ENCODE measurements around the gene PLEKHM3. TPM values are rescaled to one million over a fixed set of nuclear protein-coding genes. Genes with fewer than 3 reads are reported as not detected.

Gene PLEKHM3
- total RNA-seq, result 10 to 100 TPM in 5 of 8 experiments, 1 to 10 TPM in 3; 8.6 to 20.5 (median 12.5) TPM

DNA sequence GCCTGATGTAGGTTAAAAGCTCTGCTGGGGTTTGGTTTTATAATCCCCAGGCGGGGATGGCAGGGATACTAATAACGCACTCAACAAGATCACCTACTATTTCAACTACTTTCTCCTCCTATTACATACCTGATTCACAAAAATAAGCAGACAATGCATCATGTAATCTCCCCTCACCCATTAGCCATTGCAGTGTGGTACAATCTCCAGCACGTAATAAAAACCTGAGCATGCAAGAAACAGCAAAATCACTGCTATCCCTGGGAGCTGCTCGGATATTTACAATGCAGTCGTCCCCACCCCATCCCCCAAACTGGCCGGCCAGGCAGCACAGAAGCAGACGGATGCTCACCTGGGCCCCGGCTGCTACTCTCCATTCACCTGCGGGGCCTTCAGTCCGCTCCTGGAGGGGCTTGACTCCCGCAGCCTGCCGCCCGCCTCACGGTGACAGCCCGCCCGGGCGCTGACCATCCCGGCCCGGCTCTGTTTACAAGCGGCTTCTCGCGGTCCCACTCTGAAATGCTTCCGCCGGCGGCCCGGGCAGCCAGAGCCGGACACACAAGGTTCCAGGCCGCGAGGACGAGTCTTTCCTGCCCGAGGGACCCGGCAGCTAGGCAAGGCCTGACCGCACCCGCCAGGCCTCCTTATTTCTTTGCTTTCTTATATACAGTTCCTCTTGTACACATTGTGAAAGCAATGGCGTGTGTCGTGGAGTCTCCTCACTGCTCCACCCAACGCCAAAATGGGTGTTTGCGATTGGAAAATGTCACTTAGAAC is at the start of gene PLEKHM3:
Gene PLEKHM3, minus strand, starts transcription at position 491 of the 777 bp plus-strand sequence. CDS start 23,888 bp downstream, outside the sequence.
- WGBS, 10 experiments, result 0 to 24% (median 1%) methylated on average over 1 to 31 of the region's 38 CpGs; no CpG with 5 or more reads in 1 of the 10 experiments
- in situ Hi-C loops (cut with MboI; ENCODE audit: low pct_unique_long_range_greater_than_20kb in 2 of 9, low sequenced_read_pairs in 9 of 9, unreplicated experiment in 9 of 9), result loop anchor here in 4 of 9 experiments (25.0 kb wide), 1 partner anchor 263 kb away; the partner anchor contains the start of gene FZD5 (in 4 of the 4)

DNA sequence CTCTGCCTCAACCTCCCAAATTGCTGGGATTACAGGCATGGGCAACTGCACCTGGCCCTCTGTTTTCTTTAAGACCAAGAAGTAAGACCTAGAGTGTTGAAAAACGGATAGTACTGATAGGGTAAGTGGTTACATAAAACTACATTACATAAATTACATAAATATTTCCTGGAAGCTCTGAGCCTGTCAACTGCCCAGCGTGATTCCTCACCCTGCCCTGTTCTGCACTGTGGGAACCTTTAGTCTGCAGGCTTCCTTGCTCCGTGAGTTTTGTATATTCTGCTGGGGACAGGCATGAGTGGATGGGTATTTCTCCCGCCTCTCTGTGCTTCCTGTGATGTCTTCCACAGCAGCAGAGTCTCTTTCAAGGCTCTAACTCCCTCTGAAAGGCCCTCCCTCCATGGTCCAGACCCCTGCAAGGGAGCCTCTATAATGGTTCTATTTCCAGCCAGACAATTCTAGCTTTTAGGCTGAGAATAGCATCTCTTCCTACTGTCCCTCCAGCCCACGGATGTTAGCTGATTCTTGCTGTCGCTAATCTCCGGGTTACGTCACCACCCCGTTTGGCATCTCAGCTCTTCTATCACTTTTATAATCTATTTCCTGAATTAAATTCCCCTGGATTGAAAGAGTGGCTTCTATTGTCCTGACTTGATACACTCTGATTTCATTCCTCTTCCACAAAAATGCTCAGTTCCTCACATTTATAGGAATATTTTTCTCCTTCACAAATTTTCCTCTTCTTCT is 49.5 kb upstream of the PLEKHM3 start:
- H3K4me3 ChIP-seq, result no peak overlapping the region
- H3K4me1 ChIP-seq (replicated peaks in 1 of 2), result no peaks in the 10 kb centered on the region
- ATAC-seq (replicated peaks in 6 of 8), result peak in 5 of 8 experiments; percentile 12 to 81 (median 69)
- H3K27ac ChIP-seq, result no peak overlapping the region
- in situ Hi-C loops (cut with MboI; ENCODE audit: low pct_unique_long_range_greater_than_20kb in 2 of 9, low sequenced_read_pairs in 9 of 9, unreplicated experiment in 9 of 9), result loop anchor here in 4 of 9 experiments (10.0 to 25.0 kb wide), 3 partner anchors 330 to 437 kb away; partner anchors contain the start of gene METTL21A (in 1 of the 4)
- WGBS, 10 experiments, result 26 to 100% (median 64%) methylated on average over 2 to 9 of the region's 9 CpGs; no CpG with 5 or more reads in 1 of the 10 experiments

More for the DNA sequence above, at the start of gene PLEKHM3:
- Histone ChIP-seq H3K27ac (peak within 1 kb of the TSS; percentile 72 to 77), H3K4me1 (replicated peaks in 1 of 2) (peaks cover 4 to 9% of the 10 kb centered on the region in 2 donors), H3K4me3 (peak within 1 kb of the TSS; percentile 64 to 99 (median 88))
- ATAC-seq (replicated peaks in 6 of 8), result peak; percentile 97 to 99 (median 98)

- peak; percentile 67 to 92 (median 77) for ATAC-seq (replicated peaks in 6 of 8)
- in situ Hi-C loops (cut with MboI; ENCODE audit: low pct_unique_long_range_greater_than_20kb in 2 of 9, low sequenced_read_pairs in 9 of 9, unreplicated experiment in 9 of 9), result loop anchor here in 4 of 9 experiments (10.0 to 25.0 kb wide), 3 partner anchors 328 to 435 kb away; partner anchors contain the start of gene METTL21A (in 1 of the 4)
- H3K4me3 ChIP-seq, result no peak overlapping the region
- 20 to 50% (median 30%) methylated on average over 1 to 7 of the region's 9 CpGs for WGBS, 10 experiments
- H3K27ac ChIP-seq, result no peak overlapping the region
- no peaks in the 10 kb centered on the region for H3K4me1 ChIP-seq (replicated peaks in 1 of 2)
These were observed 47.0 kb upstream of the PLEKHM3 start for GRCh38 chr2:208072250-208072892.

DNA sequence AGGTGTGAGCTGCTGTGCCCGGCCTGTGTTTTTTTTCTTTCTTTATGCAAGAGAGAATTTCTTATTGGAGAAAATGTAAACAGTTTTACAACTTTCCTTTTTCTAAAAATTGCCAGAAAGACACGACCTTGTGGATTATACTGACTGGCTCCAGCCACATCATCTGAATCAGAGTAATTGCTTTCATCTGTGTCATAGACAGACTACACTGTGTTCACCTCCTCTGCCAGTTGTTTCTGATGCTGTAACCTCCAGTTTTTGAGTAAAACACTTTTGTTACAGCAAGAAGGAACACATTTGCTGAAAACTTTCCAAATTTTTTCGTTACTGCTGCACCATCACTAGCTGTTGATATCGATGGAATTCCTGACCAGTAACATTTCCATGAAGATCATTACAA is 43.9 kb upstream of the PLEKHM3 start:
- in situ Hi-C loops (cut with MboI; ENCODE audit: low pct_unique_long_range_greater_than_20kb in 2 of 9, low sequenced_read_pairs in 9 of 9, unreplicated experiment in 9 of 9), result loop anchor here in 4 of 9 experiments (10.0 to 25.0 kb wide), 3 partner anchors 324 to 432 kb away; partner anchors contain the start of gene METTL21A (in 1 of the 4)
- ATAC-seq (replicated peaks in 6 of 8), result no peak
- WGBS, 10 experiments, result 0 to 88% (median 68%) methylated on average over 1 to 4 of the region's 4 CpGs
- Histone ChIP-seq H3K4me1 (replicated peaks in 1 of 2) (no peaks in the 10 kb centered on the region), H3K27ac (no peak overlapping the region), H3K4me3 (no peak overlapping the region)

GRCh38 chr2:208066016-208066415 is 40.7 kb upstream of the PLEKHM3 start:
- Histone ChIP-seq H3K4me3 (no peak overlapping the region), H3K4me1 (replicated peaks in 1 of 2) (no peaks in the 10 kb centered on the region), H3K27ac (no peak overlapping the region)
- ATAC-seq (replicated peaks in 6 of 8), result no peak
- in situ Hi-C loops (cut with MboI; ENCODE audit: low pct_unique_long_range_greater_than_20kb in 2 of 9, low sequenced_read_pairs in 9 of 9, unreplicated experiment in 9 of 9), result loop anchor here in 4 of 9 experiments (10.0 to 25.0 kb wide), 3 partner anchors 321 to 429 kb away; partner anchors contain the start of gene METTL21A (in 1 of the 4)
- 33 to 100% (median 80%) methylated on average over 1 to 4 of the region's 4 CpGs; no CpG with 5 or more reads in 3 of the 10 experiments for WGBS, 10 experiments

- no peak for ATAC-seq (replicated peaks in 6 of 8)
- Histone ChIP-seq H3K27ac (no peak overlapping the region), H3K4me1 (replicated peaks in 1 of 2) (no peaks in the 10 kb centered on the region), H3K4me3 (no peak overlapping the region)
- in situ Hi-C loops (cut with MboI; ENCODE audit: low pct_unique_long_range_greater_than_20kb in 2 of 9, low sequenced_read_pairs in 9 of 9, unreplicated experiment in 9 of 9), result loop anchor here in 4 of 9 experiments (10.0 to 25.0 kb wide), 3 partner anchors 321 to 428 kb away; partner anchors contain the start of gene METTL21A (in 1 of the 4)
- 60 to 100% (median 79%) methylated on average over 1 to 3 of the region's 5 CpGs; no CpG with 5 or more reads in 3 of the 10 experiments for WGBS, 10 experiments
These were observed 40.1 kb upstream of the PLEKHM3 start for GRCh38 chr2:208065476-208065875.

- 56 to 100% (median 92%) methylated on average over 3 to 7 of the region's 8 CpGs; no CpG with 5 or more reads in 1 of the 10 experiments for WGBS, 10 experiments
- no peak overlapping the region for H3K27ac ChIP-seq
- peak in 2 of 8 experiments; percentile 85 to 94 for ATAC-seq (replicated peaks in 6 of 8)
- H3K4me1 ChIP-seq (replicated peaks in 1 of 2), result no peaks in the 10 kb centered on the region
- in situ Hi-C loops (cut with MboI; ENCODE audit: low pct_unique_long_range_greater_than_20kb in 2 of 9, low sequenced_read_pairs in 9 of 9, unreplicated experiment in 9 of 9), result loop anchor here in 4 of 9 experiments (10.0 to 25.0 kb wide), 3 partner anchors 320 to 427 kb away; partner anchors contain the start of gene METTL21A (in 1 of the 4)
- H3K4me3 ChIP-seq, result no peak overlapping the region
These were observed 39.1 kb upstream of the PLEKHM3 start for GRCh38 chr2:208064220-208064961.

DNA sequence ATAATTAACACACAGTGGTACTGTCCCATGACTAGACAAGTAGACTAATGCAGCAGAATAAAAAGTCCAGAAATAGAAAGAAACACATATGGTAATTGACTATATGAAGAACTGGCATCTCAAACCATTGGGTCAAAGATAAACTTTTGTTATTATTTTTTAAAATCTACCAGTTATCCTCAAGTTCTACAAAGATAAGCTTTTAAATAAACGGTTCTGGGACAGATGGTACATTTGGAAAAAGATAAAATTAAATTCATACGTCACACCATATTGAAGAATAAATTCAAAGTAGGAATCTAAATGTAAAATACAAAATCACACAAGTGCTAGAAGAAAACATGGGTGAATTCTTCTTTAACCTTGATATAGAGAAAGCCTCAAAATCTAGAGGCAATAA is 37.6 kb upstream of the PLEKHM3 start:
- H3K27ac ChIP-seq, result no peak overlapping the region
- ATAC-seq (replicated peaks in 6 of 8), result no peak

DNA sequence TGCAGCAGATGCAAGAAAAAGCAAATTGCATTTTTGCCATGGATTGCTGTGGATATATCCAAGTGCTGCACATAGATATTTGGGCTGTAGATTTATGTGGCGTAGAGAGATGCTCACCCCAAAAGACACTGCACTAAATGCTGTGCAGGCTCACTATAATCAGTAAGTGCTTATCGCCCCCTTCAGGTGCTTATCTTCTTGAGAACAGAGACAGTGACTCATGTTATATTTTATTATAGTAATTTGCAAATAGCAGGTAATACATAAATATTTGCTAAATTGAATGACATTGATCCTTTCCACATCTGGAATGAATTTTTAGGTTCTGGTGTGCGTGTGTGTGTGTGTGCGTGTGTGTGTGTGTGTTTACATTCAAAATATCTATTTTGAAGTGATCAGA is 36.8 kb upstream of the PLEKHM3 start:
- ATAC-seq (replicated peaks in 6 of 8), result peak in 4 of 8 experiments; percentile 27 to 82 (median 68)
- no peaks in the 10 kb centered on the region for H3K4me1 ChIP-seq (replicated peaks in 1 of 2)
- in situ Hi-C loops (cut with MboI; ENCODE audit: low pct_unique_long_range_greater_than_20kb in 2 of 9, low sequenced_read_pairs in 9 of 9, unreplicated experiment in 9 of 9), result loop anchor here in 4 of 9 experiments (10.0 to 25.0 kb wide), 3 partner anchors 317 to 425 kb away; partner anchors contain the start of gene METTL21A (in 1 of the 4)
- no peak overlapping the region for H3K27ac ChIP-seq
- no peak overlapping the region for H3K4me3 ChIP-seq
- WGBS, 10 experiments, result 0 to 59% (median 49%) methylated on average over 1 to 4 of the region's 4 CpGs

More for the DNA sequence above, 37.6 kb upstream of the PLEKHM3 start:
- WGBS, 10 experiments, result 33 to 86% (median 68%) methylated on average over 1 to 2 of the region's 2 CpGs
- Histone ChIP-seq H3K4me1 (replicated peaks in 1 of 2) (no peaks in the 10 kb centered on the region), H3K4me3 (no peak overlapping the region)
- in situ Hi-C loops (cut with MboI; ENCODE audit: low pct_unique_long_range_greater_than_20kb in 2 of 9, low sequenced_read_pairs in 9 of 9, unreplicated experiment in 9 of 9), result loop anchor here in 4 of 9 experiments (10.0 to 25.0 kb wide), 3 partner anchors 318 to 426 kb away; partner anchors contain the start of gene METTL21A (in 1 of the 4)

DNA sequence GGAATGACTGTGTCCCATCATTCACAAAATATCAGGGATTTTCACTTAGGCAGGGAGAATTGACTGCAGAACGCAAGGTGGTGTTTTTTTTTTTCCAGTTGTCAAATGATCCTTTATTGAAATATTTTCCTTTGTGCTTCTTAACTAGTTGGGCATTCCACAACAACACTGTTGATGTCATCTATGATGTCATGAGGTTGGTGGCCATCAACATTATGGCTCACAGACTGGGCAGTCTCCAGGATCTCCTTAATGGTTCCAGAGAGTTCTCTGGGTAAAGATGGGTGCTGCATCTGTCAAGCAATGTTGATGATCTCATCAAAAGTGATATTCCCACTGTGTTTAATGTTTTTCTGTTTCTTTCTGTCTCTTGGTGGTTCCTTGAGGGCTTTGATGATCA is 31.8 kb upstream of the PLEKHM3 start:
- no peak for ATAC-seq (replicated peaks in 6 of 8)
- in situ Hi-C loops (cut with MboI; ENCODE audit: low pct_unique_long_range_greater_than_20kb in 2 of 9, low sequenced_read_pairs in 9 of 9, unreplicated experiment in 9 of 9), result loop anchor here in 3 of 9 experiments (25.0 kb wide), 2 partner anchors 320 to 420 kb away; partner anchors contain the start of gene METTL21A (in 1 of the 3)
- H3K27ac ChIP-seq, result no peak overlapping the region
- H3K4me3 ChIP-seq, result no peak overlapping the region
- 90 to 100% (median 100%) methylated on average over 1 of the region's 1 CpG; no CpG with 5 or more reads in 5 of the 10 experiments for WGBS, 10 experiments
- H3K4me1 ChIP-seq (replicated peaks in 1 of 2), result peaks cover 0 to 2% of the 10 kb centered on the region in 2 donors

- in situ Hi-C loops (cut with MboI; ENCODE audit: low pct_unique_long_range_greater_than_20kb in 2 of 9, low sequenced_read_pairs in 9 of 9, unreplicated experiment in 9 of 9), result loop anchor here in 4 of 9 experiments (25.0 kb wide), 1 partner anchor 287 kb away; the partner anchor contains the start of gene FZD5 (in 4 of the 4)
- Histone ChIP-seq H3K4me3 (no peak overlapping the region), H3K4me1 (replicated peaks in 1 of 2) (peaks cover 0 to 2% of the 10 kb centered on the region in 2 donors), H3K27ac (no peak overlapping the region)
- WGBS, 10 experiments, result 0 to 92% (median 63%) methylated on average over 1 to 2 of the region's 2 CpGs; no CpG with 5 or more reads in 1 of the 10 experiments
- no peak for ATAC-seq (replicated peaks in 6 of 8)
These were observed 24.1 kb upstream of the PLEKHM3 start for GRCh38 chr2:208049441-208049840.

All from motor neuron (in vitro differentiated cells).